Stimulated activated CD4-positive, alpha-beta T cell treated with anti-CD3 and anti-CD28 coated beads, Interleukin-4, amount 100 ng/mL, for 4 hours (primary cell): ENCODE results near the gene SCP2D1.

Source experiments
- DNase-seq, 2 experiments: peaks; one replicate each; pipeline ENCODE4 v3.0.0-alpha.2; 2020

SCP2D1 gene

DNA sequence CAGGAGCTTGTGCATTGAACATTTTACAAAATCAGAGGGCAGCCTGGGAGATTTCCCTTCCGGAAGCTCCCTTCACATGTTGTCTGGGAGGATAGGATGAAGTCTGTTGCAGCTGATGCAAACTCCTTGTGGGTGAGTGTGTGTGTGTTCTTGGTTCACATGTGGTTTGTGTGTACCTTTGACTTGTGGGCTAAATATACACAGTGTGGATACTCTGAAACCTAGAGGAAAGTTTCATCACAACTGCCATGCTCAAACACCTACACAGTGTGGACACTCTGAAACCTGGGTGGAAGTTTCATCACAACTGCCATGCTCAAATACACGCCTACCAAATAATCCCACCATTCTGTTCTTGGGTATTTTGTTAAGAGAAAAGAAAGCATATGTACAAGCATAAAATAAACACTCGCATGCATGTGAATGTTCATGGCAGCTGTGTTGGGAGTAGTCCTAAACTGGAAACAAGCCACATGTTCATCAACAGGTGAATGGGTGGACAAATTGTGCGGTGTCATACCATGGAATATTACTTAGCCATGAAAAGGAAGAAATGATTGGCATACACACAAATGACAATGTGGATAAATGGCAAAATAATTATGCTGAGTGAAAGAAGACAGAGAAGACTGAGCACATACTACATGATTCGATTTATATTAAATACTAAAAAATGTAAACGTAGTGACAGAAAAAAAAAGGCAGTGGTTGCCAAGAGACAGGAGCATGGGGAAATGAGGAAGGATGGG is 1.8 kb downstream of the SCP2D1 start:
- no peak for DNase-seq

GRCh38 chr20:18822832-18823231 is 9.2 kb downstream of the SCP2D1 start:
- DNase-seq: no peak

GRCh38 chr20:18831830-18832499 is 18.4 kb downstream of the SCP2D1 start:
- no peak for DNase-seq

DNA sequence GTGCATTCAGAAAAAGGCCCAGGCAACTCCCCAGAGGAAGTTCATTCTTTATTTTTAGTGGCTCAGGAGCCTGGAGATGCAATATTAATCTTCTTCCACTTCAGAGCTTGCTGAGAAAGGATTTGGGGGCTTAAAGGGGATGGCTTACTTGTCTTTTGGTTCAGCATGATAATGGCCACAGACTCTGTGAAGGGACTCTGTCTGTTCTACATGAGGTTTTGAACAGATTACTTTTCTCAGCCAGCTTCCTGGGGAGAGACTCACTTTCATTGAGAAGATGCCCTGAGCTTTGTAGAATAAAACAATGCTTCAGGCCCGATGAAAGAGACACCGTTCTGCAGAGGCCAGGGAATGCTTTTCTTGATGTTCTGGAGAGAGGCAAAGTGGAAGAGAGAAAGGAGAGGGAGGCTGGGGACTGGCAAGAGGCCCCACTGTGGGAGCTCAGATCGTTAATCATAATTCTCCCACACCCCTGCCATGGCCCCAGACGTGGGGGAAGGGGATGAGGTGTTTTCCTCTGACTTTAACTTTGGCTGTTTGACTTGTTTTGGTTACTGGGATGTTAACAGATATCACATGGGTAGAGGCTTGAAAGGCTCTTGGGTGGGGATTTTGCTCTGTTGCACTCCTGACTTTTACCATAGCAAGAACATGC is 19.1 kb downstream of the SCP2D1 start:
- no peak for DNase-seq

- no peak for DNase-seq
These were observed 22.1 kb downstream of the SCP2D1 start for GRCh38 chr20:18835466-18836256.

DNA sequence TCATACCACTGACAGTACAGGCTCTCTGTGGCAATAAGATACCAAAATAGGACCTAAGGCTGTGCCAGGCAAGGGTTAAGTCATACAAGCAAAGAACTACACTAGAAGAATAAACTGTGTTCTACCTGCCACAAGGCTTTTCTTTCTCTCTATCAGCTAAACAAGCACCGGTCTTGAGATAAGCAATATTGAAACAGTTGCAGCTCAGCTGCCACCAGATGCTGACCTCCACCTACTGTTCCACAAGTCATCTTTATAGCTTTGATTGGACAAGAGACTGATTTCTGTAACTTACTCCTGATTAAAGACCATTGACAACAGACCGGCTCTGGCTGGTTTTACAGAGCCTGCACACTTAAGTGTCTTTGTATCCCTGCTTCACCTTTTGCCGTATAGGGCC is 24.1 kb downstream of the SCP2D1 start:
- DNase-seq: no peak

DNA sequence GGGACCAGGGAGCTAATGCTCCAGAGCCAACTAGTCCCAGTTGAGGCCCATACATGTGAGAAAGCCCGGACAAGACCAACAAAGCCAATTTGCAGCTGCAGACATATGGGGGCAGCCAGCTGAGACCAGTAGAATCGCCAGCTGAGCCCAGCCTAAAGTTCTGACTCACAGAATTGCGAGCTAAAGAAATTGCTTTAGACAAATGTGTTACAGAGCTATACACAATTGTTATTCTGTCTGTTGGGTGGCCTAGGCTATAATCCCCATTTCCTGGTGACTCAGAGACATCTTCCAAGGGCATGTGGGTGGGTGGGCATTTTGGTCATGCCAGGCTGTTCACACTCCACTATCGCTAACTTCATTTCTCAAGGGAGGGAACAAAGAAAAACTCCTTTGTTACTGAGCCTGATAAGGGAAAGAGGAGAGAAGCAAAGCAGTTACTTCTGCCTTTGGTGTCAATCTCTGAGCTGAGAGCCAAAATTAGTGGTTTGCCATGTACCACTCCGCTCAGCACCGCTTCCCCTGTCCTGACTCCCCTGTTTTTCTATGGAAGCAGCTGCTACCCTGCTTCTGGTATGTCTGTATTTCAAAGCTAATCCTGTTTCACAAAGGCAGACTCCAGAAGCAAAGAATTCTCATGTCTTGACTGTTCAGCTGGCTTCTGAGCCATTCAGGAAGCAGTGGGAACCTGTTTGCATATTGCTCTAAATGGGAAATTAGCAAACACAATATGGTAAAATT is 26.1 kb downstream of the SCP2D1 start:
- DNase-seq: no peak

DNA sequence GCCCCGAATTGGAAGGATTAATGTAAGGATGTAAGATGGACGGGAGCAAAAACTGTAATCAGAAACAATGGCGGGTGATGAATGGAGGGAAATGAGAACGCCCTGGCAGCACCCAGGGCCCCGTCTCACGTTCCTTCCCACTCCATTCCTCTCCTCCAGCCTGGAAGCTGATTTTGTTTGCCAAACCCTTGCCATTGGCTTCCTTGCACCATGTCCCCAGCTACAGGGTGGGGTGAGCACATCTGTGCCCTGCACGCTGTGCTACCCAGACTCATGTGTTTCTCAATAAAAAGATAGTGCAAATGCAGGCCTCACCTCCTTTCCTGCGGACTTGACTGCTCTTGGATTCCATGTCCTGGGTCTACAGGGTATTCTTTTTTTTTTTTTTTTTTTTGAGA is 26.7 kb downstream of the SCP2D1 start:
- no peak for DNase-seq

- no peak for DNase-seq
These were observed 31.4 kb downstream of the SCP2D1 start for GRCh38 chr20:18845017-18845416.

DNA sequence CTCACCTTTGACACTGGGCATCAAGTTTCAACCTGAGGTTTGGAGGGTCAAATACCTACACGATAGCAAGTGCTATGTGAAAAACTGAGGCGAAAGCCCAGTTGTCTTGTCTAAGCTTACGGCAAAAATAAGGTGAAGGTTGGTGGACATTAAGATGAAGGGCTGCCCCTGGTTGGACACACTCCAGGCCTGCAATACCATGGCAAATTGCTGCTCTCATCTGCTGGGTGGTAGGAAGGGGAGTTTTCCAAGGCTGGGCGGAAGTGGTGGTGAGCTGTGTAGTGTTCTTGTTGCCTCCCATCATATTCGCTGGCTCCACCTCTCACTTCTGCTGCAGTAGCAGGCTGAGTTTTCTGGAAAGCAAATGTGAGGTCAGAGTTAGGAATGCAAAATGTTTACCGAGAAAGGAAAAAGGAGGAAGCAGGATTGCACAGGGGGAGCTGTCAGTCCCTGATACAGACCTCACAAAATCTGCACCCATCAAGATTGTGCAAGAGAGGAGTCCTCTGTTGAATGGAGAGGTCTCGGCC is 33.7 kb downstream of the SCP2D1 start:
- DNase-seq: no peak

GRCh38 chr20:18849131-18849530 is 35.5 kb downstream of the SCP2D1 start:
- no peak for DNase-seq

- DNase-seq: no peak
These were observed 38.0 kb downstream of the SCP2D1 start for GRCh38 chr20:18851629-18852028.

- no peak for DNase-seq
These were observed 38.7 kb downstream of the SCP2D1 start for GRCh38 chr20:18852318-18852717.

- no peak for DNase-seq
These were observed 39.6 kb downstream of the SCP2D1 start for GRCh38 chr20:18853216-18853615.

DNA sequence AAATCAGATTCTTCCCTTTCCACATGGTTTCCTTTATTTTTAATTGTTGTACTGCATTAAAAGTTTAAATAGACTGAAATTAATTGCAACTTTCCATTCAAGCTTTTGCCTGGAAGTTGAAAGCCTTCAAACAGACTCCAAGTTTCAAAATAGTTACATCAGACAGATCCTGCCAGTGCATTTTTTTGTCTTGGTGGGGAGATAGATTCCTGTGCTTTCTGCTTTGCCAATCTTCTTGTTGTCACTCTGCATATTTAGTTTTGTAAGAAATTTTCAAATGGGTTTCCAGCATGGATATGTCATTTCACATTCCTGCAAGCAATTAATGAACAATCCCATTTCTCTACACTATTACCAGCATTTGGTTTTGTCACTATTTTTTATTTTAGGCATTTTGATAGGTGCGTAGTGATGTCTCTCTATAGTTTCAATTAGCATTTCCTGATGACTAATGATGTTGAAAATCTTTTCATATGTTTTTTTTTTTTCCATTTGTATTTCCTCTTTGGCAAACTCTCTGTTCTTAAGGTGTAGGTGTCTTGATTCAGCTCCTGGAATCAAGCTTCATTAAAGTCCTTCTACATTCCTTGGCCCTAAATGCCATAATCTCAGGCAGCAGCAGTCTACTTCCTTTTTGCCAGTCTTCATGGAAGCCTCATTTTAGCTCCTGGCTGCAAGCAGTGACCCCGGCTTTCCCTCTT is 40.5 kb downstream of the SCP2D1 start:
- DNase-seq: no peak

DNA sequence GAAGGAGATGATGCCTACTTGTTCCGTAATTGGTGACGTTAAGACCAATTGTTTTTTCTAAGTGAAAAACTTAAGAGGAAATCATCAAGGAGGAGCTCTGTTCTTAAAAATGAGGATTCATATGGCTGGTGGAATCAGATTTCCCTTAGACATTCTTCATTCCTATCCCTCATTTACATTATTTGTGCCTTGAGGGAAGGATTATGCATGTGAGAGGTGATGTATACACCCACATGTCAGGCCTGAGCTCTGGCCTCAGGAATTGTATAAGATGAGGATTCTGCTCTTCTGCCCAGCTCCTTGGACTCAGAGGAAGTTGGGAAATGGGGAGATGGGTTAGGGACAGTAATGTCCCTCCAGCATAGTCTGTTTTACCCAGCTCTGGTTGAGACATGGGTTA is 42.3 kb downstream of the SCP2D1 start:
- DNase-seq: no peak

GRCh38 chr20:18856873-18857272 is 43.3 kb downstream of the SCP2D1 start:
- DNase-seq: no peak

DNA sequence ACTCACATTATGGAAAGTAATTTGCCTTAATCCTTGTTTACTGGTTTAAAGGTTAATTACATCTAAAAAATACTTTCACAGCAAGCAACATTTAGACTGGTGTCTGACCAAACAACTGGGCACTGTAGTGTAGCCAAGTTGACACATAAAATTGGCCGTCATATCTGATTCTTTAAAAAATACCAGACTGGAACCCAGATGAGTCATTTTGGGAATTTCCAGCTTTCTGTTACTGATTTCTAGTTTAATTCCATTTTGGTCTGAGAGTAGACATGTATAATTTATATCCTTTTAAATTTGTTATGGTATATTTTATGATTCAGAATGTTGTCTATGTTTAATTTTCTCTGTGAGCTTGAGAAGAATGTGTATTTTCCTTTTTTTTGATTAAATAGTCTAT is 44.1 kb downstream of the SCP2D1 start:
- DNase-seq: no peak

DNA sequence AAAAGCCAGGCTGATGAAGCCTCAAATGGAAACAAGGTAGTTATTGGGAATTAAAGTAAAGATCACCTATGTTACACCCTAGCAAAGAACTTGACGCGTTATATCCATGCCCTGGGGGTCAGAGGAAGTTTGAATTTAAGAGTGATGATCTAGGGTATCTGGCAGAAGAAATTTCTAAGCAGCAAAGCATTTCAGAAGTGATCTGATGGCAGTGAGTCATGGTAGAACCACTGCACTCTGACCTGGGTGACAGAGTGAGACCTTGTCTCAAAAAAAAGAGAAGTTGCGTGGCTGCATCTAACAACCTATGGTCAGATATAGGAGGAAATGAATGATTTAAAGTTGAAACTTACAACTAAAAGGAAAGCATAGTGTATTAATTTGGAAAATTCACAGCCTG is 45.2 kb downstream of the SCP2D1 start:
- no peak for DNase-seq
